ENCODE data around the gene NDC1.

Gene NDC1

GRCh38 chr1:53799141-53799540, 39.0 kb downstream of the NDC1 start:
- DNase-seq (ENCODE audit: low spot score) = no peak
- no peak overlapping the region for H3K27ac ChIP-seq
- CTCF ChIA-PET = interaction anchor here (0.7 kb wide), 1 partner anchor 552 kb away, joined by 3 read pairs; no protein-coding TSS in a partner anchor
- POLR2A ChIA-PET (ENCODE audit: low non-redundant PET) = no interaction called here
- TF ChIP-seq, protein P1, sequence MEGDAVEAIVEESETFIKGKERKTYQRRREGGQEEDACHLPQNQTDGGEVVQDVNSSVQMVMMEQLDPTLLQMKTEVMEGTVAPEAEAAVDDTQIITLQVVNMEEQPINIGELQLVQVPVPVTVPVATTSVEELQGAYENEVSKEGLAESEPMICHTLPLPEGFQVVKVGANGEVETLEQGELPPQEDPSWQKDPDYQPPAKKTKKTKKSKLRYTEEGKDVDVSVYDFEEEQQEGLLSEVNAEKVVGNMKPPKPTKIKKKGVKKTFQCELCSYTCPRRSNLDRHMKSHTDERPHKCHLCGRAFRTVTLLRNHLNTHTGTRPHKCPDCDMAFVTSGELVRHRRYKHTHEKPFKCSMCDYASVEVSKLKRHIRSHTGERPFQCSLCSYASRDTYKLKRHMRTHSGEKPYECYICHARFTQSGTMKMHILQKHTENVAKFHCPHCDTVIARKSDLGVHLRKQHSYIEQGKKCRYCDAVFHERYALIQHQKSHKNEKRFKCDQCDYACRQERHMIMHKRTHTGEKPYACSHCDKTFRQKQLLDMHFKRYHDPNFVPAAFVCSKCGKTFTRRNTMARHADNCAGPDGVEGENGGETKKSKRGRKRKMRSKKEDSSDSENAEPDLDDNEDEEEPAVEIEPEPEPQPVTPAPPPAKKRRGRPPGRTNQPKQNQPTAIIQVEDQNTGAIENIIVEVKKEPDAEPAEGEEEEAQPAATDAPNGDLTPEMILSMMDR (conservative IDR thresholded peaks at IDR 0.05; ENCODE audit: low read depth) = no peak

GRCh38 chr1:53792806-53793205, 45.3 kb downstream of the NDC1 start:
- ChIA-PET POLR2A (ENCODE audit: low non-redundant PET) (no interaction called here), CTCF (no interaction called here)
- DNase-seq (ENCODE audit: low spot score) = no peak
- H3K27ac ChIP-seq = no peak overlapping the region
- TF ChIP-seq, protein P1 (conservative IDR thresholded peaks at IDR 0.05; ENCODE audit: low read depth) = no peak

DNA sequence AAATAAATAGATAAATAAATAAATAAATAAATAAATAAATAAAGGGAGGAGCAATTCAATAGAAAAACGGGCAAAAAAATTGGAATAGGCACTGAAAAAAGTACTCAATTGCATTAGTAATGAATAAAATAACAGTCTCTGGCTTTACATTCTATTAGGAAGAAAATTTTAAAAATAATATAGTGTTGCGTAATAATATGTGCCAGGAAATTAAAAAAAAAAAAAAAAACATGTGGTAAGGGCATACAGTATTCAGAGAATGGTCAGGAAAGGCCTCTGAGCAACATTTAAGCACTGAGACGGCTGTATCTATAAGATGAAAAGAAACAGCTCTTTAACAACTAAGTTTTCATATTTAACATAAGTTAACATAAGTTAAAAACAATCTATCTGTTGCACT, 50.4 kb downstream of the NDC1 start:
- POLR2A ChIA-PET (ENCODE audit: low non-redundant PET) = no interaction called here
- H3K27ac ChIP-seq = no peak overlapping the region
- TF ChIP-seq, protein P1 (conservative IDR thresholded peaks at IDR 0.05; ENCODE audit: low read depth) = no peak
- CTCF ChIA-PET = interaction anchor here (0.6 kb wide), 1 partner anchor 127 kb away, joined by 4 read pairs; no protein-coding TSS in a partner anchor
- no peak for DNase-seq (ENCODE audit: low spot score)

GRCh38 chr1:53783056-53783455, 55.0 kb downstream of the NDC1 start:
- TF ChIP-seq, protein P1 (conservative IDR thresholded peaks at IDR 0.05; ENCODE audit: low read depth) = no peak
- POLR2A ChIA-PET (ENCODE audit: low non-redundant PET) = no interaction called here
- DNase-seq (ENCODE audit: low spot score) = no peak
- CTCF ChIA-PET = no interaction called here
- no peak overlapping the region for H3K27ac ChIP-seq

DNA sequence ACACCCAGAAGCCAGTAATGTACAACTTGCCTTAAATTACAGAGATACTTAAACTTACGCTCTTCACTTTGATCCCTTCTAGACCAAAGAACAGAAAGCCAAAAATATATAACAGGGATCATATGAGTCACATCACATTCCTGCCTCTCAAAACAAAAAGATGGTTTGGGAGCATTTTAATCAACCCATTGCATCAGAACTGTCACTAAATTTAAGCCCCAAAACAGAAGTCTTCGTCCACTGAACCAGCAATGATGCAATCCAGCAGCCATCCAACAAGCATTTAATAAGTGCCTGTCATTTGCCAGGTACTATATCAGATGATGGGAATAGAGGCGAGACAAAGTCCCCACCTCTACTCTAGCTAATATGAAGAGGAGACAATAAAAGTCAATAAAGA, 56.4 kb downstream of the NDC1 start:
- ChIA-PET CTCF (interaction anchor here (0.7 kb wide), 1 partner anchor 44 kb away, joined by 3 read pairs; no protein-coding TSS in a partner anchor), POLR2A (ENCODE audit: low non-redundant PET) (no interaction called here)
- no peak overlapping the region for H3K27ac ChIP-seq
- TF ChIP-seq, protein P1 (conservative IDR thresholded peaks at IDR 0.05; ENCODE audit: low read depth) = no peak
- DNase-seq (ENCODE audit: low spot score) = no peak

- DNase-seq (ENCODE audit: low spot score) = no peak
- TF ChIP-seq, protein P1 (conservative IDR thresholded peaks at IDR 0.05; ENCODE audit: low read depth) = no peak
- H3K27ac ChIP-seq = no peak overlapping the region
- CTCF ChIA-PET = interaction anchor here (0.7 kb wide), 2 partner anchors 49 to 282 kb away, joined by 3 to 4 read pairs; no protein-coding TSS in a partner anchor
- POLR2A ChIA-PET (ENCODE audit: low non-redundant PET) = no interaction called here
Observed at GRCh38 chr1:53777272-53777671, 60.8 kb downstream of the NDC1 start.

Measured in RWPE1 (cell line).